Subcutaneous abdominal adipose tissue (tissue), 5 donors: ENCODE results near the gene FBXW5.

ENCODE experiments used
- H3K27ac ChIP-seq: one replicate; pipeline ENCODE4 v1.7.0; 2013; ENCODE audit warnings: low read depth, mild to moderate bottlenecking, inconsistent platforms, low read length, moderate library complexity
- H3K27me3 ChIP-seq, 5 donors: one replicate each; pipeline ENCODE4 v1.7.0; 2013; ENCODE audit warnings: low read length in 5 of 5, inconsistent platforms in 1 of 5; ENCODE audit not compliant: control insufficient read depth in 5 of 5, insufficient read depth in 4 of 5
- H3K36me3 ChIP-seq, 5 donors: one replicate each; pipeline ENCODE4 v1.7.0; 2013; ENCODE audit warnings: low read length in 5 of 5; ENCODE audit not compliant: control insufficient read depth in 5 of 5, insufficient read depth in 5 of 5
- H3K4me1 ChIP-seq, 5 donors: one replicate each; pipeline ENCODE4 v1.7.0; 2013; ENCODE audit warnings: low read length in 5 of 5, mild to moderate bottlenecking in 3 of 5, moderate library complexity in 1 of 5; ENCODE audit not compliant: control insufficient read depth in 5 of 5, insufficient read depth in 5 of 5
- H3K4me3 ChIP-seq, 5 donors: one replicate each; pipeline ENCODE4 v1.7.0; 2013; ENCODE audit warnings: low read length in 5 of 5, low read depth in 1 of 5
- H3K9ac ChIP-seq, 5 donors: one replicate each; pipeline ENCODE4 v1.7.0; 2013; ENCODE audit warnings: low read length in 5 of 5, mild to moderate bottlenecking in 4 of 5, moderate library complexity in 3 of 5
- H3K9me3 ChIP-seq, 5 donors: one replicate each; pipeline ENCODE4 v1.7.0; 2013; ENCODE audit warnings: low read length in 5 of 5; ENCODE audit not compliant: control insufficient read depth in 5 of 5
- donor health status: healthy.
- donor health status: healthy.
- donor health status: healthy.
- donor health status: healthy.
- donor health status: healthy.

Gene FBXW5

GRCh38 chr9:136913701-136914438 is 30.7 kb downstream of the FBXW5 start:
- no peak overlapping the region for H3K4me3 ChIP-seq
- H3K27me3 ChIP-seq, result no peaks in the 10 kb centered on the region
- H3K36me3 ChIP-seq, result peaks cover 0 to 76% (median 54%) of the 10 kb centered on the region in 5 donors
- no peak overlapping the region for H3K9ac ChIP-seq
- H3K9me3 ChIP-seq, result no peaks in the 10 kb centered on the region
- no peak overlapping the region for H3K27ac ChIP-seq
- H3K4me1 ChIP-seq, result no peaks in the 10 kb centered on the region

GRCh38 chr9:136910901-136911245 is 33.7 kb downstream of the FBXW5 start:
- no peak overlapping the region for H3K27ac ChIP-seq
- H3K9me3 ChIP-seq, result no peaks in the 10 kb centered on the region
- no peaks in the 10 kb centered on the region for H3K27me3 ChIP-seq
- peaks cover 0 to 73% (median 46%) of the 10 kb centered on the region in 5 donors for H3K36me3 ChIP-seq
- no peaks in the 10 kb centered on the region for H3K4me1 ChIP-seq
- H3K4me3 ChIP-seq, result no peak overlapping the region
- H3K9ac ChIP-seq, result no peak overlapping the region

- H3K9ac ChIP-seq, result no peak overlapping the region
- no peak overlapping the region for H3K4me3 ChIP-seq
- H3K36me3 ChIP-seq, result peaks cover 0 to 68% (median 41%) of the 10 kb centered on the region in 5 donors
- no peaks in the 10 kb centered on the region for H3K4me1 ChIP-seq
- H3K9me3 ChIP-seq, result no peaks in the 10 kb centered on the region
- H3K27me3 ChIP-seq, result no peaks in the 10 kb centered on the region
- no peak overlapping the region for H3K27ac ChIP-seq
Measured at GRCh38 chr9:136910197-136910900, 34.2 kb downstream of the FBXW5 start.

- Histone ChIP-seq H3K36me3 (peaks cover 0 to 45% (median 31%) of the 10 kb centered on the region in 5 donors), H3K27me3 (no peaks in the 10 kb centered on the region), H3K9me3 (no peaks in the 10 kb centered on the region), H3K4me1 (peaks cover 2 to 14% (median 13%) of the 10 kb centered on the region in 5 donors), H3K27ac (no peak overlapping the region), H3K4me3 (no peak overlapping the region), H3K9ac (no peak overlapping the region)
Measured at GRCh38 chr9:136907011-136907914, 37.3 kb downstream of the FBXW5 start.

- Histone ChIP-seq H3K27ac (no peak overlapping the region), H3K27me3 (no peaks in the 10 kb centered on the region), H3K4me1 (peaks cover 5 to 24% (median 23%) of the 10 kb centered on the region in 5 donors), H3K36me3 (peaks cover 0 to 46% (median 33%) of the 10 kb centered on the region in 5 donors), H3K9me3 (no peaks in the 10 kb centered on the region), H3K4me3 (no peak overlapping the region), H3K9ac (no peak overlapping the region)
Measured at GRCh38 chr9:136906266-136906665, 38.3 kb downstream of the FBXW5 start.

GRCh38 chr9:136903041-136903554 is 41.4 kb downstream of the FBXW5 start:
- Histone ChIP-seq H3K4me1 (peaks cover 5 to 35% (median 24%) of the 10 kb centered on the region in 5 donors), H3K27ac (peak overlapping the region; percentile 90), H3K4me3 (no peak overlapping the region), H3K27me3 (no peaks in the 10 kb centered on the region), H3K9me3 (no peaks in the 10 kb centered on the region), H3K9ac (no peak overlapping the region), H3K36me3 (peaks cover 0 to 51% (median 38%) of the 10 kb centered on the region in 5 donors)

GRCh38 chr9:136902259-136902821 is 42.2 kb downstream of the FBXW5 start:
- Histone ChIP-seq H3K9ac (peak overlapping the region in 4 of 5 donors; percentile 41 to 63 (median 54)), H3K27me3 (no peaks in the 10 kb centered on the region), H3K27ac (peak overlapping the region; percentile 90), H3K9me3 (no peaks in the 10 kb centered on the region), H3K4me1 (peaks cover 5 to 35% (median 24%) of the 10 kb centered on the region in 5 donors), H3K4me3 (peak overlapping the region in 4 of 5 donors; percentile 22 to 50 (median 30)), H3K36me3 (peaks cover 0 to 43% (median 31%) of the 10 kb centered on the region in 5 donors)

GRCh38 chr9:136901516-136902258 is 42.9 kb downstream of the FBXW5 start:
- no peaks in the 10 kb centered on the region for H3K9me3 ChIP-seq
- peak overlapping the region; percentile 19 to 50 (median 28) for H3K4me3 ChIP-seq
- H3K27ac ChIP-seq, result peak overlapping the region; percentile 90
- H3K9ac ChIP-seq, result peak overlapping the region in 4 of 5 donors; percentile 41 to 63 (median 54)
- H3K27me3 ChIP-seq, result no peaks in the 10 kb centered on the region
- H3K4me1 ChIP-seq, result peaks cover 5 to 35% (median 24%) of the 10 kb centered on the region in 5 donors
- peaks cover 0 to 37% (median 31%) of the 10 kb centered on the region in 5 donors for H3K36me3 ChIP-seq
